GM21515 (cell line): ENCODE measurements around the gene GSTK1.

Source experiments
- ATAC-seq: cut with Tn5 transposase; IDR thresholded peaks from one replicate; pipeline ENCODE4 v1.9.1; 2021; ENCODE audit not compliant: unreplicated experiment

The GSTK1 gene

DNA sequence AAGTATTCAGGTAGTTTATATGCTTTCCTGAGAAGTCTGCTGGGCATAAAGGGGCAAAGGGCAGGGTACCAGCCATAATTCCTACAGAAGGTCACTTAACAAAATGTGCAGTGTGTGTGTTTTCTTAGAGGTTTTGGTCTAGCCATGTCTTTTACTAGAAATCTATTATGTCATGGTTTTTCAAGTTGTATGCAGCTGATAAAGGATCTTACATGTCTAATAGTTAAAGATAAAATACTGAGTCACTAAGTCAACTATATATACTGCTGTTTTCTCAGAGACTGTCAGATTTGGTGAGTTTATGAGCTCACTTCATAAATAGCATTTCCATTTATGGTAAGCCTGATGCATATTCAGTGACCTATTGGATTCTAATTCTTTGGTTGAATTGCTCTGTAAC is 32.6 kb downstream of the GSTK1 start:
- ATAC-seq, result no peak

DNA sequence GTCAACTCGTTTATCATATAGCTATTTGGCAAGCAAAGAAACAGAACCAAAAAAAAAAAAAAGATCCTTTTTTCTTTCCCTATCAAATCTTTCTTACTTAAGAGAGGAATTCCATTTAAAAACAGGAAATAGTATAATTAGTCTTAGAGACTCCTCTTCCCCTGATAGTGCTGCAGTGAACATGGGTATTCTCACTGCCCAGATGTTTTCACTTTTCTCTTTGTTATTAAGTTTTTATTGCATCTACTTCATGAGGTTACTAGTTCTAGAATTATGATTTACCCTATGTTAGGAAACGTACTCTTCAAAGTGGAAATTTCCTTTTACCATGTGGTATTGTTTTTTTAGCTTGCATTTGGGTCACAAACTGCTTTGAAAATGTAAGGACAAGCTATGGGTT is 33.4 kb downstream of the GSTK1 start:
- ATAC-seq, result no peak

DNA sequence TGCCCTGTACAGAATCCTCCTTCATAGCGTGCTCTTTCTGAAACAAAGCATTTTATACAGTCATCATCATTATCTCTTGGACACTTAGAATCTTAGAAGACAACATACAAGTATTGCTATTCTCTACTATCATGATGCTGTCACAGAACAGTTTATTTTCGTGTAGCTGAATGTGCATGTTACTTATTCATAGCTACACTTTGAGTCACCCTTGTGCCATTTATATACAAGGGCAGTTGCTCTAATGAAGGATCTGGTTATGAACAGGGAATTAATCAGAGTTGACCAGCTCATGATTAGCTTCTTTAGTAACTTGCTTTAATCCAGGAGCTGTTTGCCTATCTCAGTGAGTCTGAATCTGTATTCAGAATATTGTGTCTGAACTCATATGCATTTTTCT is 36.1 kb downstream of the GSTK1 start:
- ATAC-seq, result no peak

DNA sequence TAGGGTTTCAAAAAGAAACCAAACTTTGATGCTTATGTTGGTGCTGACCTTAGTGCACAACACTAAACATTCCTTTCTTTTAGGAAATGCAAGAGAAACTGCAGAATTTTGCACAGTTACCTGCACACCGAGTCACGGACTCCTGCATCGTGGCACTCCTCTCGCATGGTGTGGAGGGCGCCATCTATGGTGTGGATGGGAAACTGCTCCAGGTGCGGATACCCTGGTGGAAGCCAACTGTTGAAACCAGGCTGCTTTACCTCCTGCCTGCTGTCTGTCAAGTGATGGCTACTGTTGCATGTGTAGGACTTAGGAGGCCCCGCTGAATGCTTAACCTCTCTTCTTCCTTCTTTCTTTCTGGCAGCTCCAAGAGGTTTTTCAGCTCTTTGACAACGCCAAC is 36.6 kb downstream of the GSTK1 start:
- no peak for ATAC-seq

DNA sequence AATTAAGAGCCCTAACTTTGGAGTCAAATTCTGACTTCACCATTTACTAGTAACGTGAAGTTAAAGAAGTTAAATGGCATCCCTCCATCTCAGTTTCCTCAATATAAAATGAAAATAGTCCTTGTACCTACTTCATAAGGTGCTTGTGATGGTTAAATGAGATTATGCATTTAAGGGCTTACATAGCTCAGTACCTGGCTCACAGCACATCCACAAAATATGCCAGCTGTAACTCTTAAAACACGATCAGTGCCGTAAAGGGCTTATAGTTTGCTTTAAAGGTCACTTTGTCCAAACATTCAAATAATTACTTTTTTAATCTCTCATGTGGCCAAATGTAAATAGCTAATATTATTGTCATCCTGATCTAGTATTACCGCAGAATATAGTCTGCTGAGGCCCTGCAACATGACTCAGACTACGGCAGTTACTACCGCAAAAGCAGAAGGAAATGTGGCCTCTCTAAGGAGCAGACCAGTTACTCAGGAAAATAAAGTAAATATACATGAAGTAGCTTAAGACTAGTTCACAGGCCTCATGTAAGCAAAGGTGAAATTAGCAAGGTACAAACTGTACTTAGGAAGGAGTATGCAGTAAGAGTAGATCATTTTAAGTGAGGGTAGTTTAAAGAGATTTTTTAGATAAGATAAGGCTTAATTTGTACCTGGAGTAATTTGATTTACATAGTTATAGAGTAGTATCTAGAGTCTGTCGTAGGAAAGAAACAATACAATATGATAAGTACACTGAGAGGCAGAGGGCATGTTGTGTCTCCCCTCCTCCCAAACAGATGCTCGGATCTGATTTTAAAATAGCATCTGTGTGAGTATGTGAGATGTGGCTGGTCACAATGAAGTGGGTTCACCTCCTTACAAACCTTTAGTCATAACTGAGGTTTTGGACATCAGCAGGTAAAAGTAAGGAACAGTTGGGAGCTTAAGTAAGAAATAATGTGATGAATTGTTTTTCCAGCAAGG is 38.0 kb downstream of the GSTK1 start:
- no peak for ATAC-seq

DNA sequence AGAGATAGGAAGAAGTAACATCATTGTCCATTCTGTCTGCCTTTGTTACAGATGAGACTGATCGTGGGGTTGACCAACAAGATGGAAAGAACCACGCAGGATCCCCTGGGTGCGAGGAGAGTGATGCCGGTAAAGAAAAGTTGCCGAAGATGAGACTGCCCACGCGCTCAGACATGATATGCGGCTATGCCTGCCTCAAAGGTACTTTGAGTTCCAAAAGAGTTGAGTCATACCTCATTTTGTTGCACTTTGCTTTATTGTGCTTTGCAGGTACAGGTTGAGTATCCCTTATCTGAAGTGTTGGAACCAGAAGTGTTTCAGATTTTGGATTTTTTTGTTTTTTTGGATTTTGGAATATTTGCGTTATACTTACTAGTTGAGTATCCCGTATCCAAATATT is 40.5 kb downstream of the GSTK1 start:
- no peak for ATAC-seq

DNA sequence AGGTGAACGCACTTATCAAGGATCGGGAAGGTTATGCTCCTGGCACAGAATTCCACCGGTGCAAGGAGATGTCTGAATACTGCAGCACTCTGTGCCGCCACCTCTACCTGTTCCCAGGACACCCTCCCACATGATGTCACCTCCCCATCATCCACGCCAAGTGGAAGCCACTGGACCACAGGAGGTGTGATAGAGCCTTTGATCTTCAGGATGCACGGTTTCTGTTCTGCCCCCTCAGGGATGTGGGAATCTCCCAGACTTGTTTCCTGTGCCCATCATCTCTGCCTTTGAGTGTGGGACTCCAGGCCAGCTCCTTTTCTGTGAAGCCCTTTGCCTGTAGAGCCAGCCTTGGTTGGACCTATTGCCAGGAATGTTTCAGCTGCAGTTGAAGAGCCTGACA is 41.7 kb downstream of the GSTK1 start:
- no peak for ATAC-seq

DNA sequence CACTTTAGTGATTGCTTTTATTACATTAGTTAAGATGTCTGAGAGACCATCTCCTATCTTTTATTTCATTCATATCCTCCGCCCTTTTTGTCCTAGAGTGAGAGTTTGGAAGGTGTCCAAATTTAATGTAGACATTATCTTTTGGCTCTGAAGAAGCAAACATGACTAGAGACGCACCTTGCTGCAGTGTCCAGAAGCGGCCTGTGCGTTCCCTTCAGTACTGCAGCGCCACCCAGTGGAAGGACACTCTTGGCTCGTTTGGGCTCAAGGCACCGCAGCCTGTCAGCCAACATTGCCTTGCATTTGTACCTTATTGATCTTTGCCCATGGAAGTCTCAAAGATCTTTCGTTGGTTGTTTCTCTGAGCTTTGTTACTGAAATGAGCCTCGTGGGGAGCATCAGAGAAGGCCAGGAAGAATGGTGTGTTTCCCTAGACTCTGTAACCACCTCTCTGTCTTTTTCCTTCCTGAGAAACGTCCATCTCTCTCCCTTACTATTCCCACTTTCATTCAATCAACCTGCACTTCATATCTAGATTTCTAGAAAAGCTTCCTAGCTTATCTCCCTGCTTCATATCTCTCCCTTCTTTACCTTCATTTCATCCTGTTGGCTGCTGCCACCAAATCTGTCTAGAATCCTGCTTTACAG is 42.3 kb downstream of the GSTK1 start:
- no peak for ATAC-seq

DNA sequence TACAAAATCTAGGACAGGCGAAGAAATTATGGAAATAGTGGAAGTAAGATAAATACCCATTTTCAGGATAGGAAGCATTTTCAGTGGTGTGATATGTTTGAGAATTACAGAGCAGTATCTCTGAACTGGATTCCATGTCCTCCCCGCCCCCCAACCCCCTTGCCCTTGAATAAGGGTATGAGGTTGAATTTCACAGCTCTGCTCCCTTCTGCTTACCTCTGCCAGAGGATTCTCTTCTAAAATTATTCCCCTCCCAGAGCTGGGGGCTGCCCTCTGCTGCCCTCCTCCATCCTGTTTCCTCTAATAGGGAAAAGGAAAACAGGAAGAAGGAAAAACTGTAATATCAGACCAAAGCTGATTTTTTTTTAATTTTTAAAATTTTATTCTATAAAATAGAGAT is 45.4 kb downstream of the GSTK1 start:
- ATAC-seq, result no peak

DNA sequence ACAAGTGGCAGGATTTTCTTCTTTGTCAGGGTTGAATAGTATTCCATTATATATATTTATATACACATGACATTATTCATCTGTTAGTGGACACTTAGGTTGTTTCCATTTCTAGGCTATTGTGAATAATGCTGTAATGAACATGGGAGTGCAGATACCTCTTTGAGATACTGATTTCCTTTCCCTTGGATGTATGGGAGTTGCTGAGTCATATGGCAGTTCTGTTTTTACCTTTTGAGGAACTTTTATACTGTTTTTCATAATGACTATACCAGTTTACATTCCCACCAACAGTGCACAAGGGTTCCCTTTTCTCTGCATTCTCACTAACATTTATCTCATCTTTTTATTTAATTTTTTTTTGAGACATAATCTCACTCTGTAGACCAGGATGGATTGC is 50.9 kb downstream of the GSTK1 start:
- ATAC-seq, result no peak

DNA sequence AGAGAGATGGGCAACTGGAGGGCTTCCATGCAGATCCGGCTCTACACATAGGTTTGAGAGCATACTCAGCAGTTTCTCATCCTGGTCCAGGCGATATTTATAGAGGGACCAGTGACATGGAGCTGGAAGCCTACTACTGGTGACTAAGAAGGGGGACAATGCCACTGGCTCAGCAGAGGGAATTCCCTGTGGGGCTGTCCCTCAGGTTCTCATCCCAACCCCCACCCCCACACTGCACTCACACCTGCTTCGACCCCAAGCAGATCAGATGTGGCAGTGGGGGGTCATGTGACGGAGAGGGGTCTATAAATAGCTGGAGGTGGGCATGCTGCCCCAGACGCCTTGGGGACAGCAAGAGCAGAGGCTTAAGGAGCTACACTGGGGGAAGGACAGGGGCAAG is 52.5 kb downstream of the GSTK1 start, which contains the start of gene CLCN1:
Gene CLCN1 (plus strand): TSS at position 336 of the 400 bp plus-strand sequence. CDS start 102 bp downstream, outside the sequence.
- no peak for ATAC-seq

DNA sequence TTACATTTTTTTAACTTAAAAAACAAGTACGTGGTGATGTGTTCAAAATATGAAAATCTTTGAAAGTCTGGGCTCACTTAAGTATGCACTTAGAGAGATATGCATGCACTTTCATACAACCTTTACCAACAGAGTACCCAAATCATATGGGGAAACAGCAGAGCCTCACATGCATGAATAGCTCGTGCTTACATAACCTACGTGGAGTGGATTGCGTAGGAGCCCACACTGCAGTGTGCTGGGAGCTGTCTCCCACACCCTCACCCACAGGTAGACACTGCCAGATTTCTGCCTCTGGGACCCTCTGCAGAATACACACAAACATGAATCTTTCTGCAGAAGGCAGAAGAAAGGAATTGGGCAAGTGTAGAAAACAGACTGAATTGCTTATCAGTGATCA is 53.3 kb downstream of the GSTK1 start:
- ATAC-seq, result no peak

DNA sequence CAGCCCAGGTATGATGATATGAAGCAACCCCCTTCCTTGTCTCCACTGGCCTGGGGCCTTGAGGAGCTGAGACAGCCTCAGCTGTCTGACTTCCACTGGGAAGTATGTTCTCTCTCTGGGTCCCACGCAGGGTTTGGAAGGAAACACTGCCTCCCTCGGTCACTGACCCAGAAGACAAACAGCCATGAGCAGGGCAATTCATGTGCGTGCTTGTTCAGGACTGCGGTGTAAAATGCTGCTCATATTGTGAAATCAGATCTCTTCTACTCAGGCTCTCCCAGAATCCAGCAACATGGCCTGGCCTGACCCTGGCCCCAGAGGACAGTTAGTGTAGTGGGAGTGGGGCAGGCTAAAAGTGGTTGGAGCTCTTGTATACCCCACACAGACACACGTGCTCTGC is 55.4 kb downstream of the GSTK1 start:
- no peak for ATAC-seq
